Gastroesophageal sphincter (tissue), 4 donors: ENCODE measurements around the gene P2RY13. TPM values are rescaled to one million over a fixed set of nuclear protein-coding genes. Genes with fewer than 3 reads are reported as not detected.

Experiments
- ATAC-seq: fragments of 150-250 bp; one replicate; pipeline ENCODE4 v1.9.1; 2016; ENCODE audit warnings: mild to moderate bottlenecking, moderate library complexity
- H3K27ac ChIP-seq, 4 donors: fragments of 200-600 bp; sonication (generic) in 3 of 4; 1 replicate in 3 of 4; 2 replicates in 1 of 4; pipeline ENCODE4 v1.5.1; 2016 to 2019
- H3K27me3 ChIP-seq: fragments of 200-600 bp; sonication (generic); one replicate; pipeline ENCODE4 v1.5.1; 2019
- H3K36me3 ChIP-seq, 2 donors: fragments of 200-600 bp; sonication (generic); one replicate each; pipeline ENCODE4 v1.5.1; 2019; ENCODE audit warnings: control low read depth in 1 of 2
- H3K4me1 ChIP-seq, 3 donors: fragments of 200-600 bp; sonication (generic); 1 replicate in 2 of 3; 2 replicates in 1 of 3; pipeline ENCODE4 v1.5.1; 2016 to 2019; ENCODE audit warnings: control low read depth in 2 of 3
- H3K4me3 ChIP-seq, 2 donors: fragments of 200-600 bp; sonication (generic); one replicate each; pipeline ENCODE4 v1.5.1; 2019; ENCODE audit warnings: mild to moderate bottlenecking in 1 of 2, moderate library complexity in 1 of 2
- H3K9me3 ChIP-seq, 3 donors: fragments of 200-600 bp; sonication (generic); one replicate each; pipeline ENCODE4 v1.5.1; 2017 to 2019; ENCODE audit warnings: control low read depth in 2 of 3
- EP300 ChIP-seq: sonication (generic); formaldehyde crosslinking; IDR thresholded peaks from one replicate; pipeline ENCODE4 v1.6.1; 2017; ENCODE audit warnings: antibody characterized with exemption, mild to moderate bottlenecking
- POLR2A ChIP-seq, 2 donors: fragments of 450-650 bp; IDR thresholded peaks; one replicate each; pipeline ENCODE4 v1.6.1; 2017; ENCODE audit warnings: antibody characterized with exemption in 2 of 2, mild to moderate bottlenecking in 2 of 2, moderate library complexity in 1 of 2
- POLR2AphosphoS5 ChIP-seq: sonication (generic); formaldehyde crosslinking; IDR thresholded peaks from one replicate; pipeline ENCODE4 v1.6.1; 2017; ENCODE audit warnings: antibody characterized with exemption
- WGBS, 2 donors: methylation state at CpG; one replicate each; pipeline ENCODE4 v1.1.5; 2018; ENCODE audit warnings: low coverage in 1 of 2; 5-methylcytosine and 5-hydroxymethylcytosine counted together
- total RNA-seq, 4 donors: library from RNA; depleted of rRNA; stranded (reverse); fragments of >200 nt; gene quantifications; one replicate each; pipeline ENCODE4 v1.1.0, GENCODE V29; 2016
- TF ChIP-seq, protein P1 (sequence below), 4 experiments: fragments of 200-600 bp in 2 of 4; fragments of 450-650 bp in 2 of 4; sonication (generic) in 1 of 4; IDR thresholded peaks; one replicate each; pipeline ENCODE4 v1.5.1; 2017 to 2019; ENCODE audit warnings: antibody characterized with exemption in 4 of 4, mild to moderate bottlenecking in 2 of 4, moderate library complexity in 2 of 4

Gene P2RY13
- total RNA-seq, 4 donors from 2014 or later, result 0.58 to 2.5 (median 1.6) TPM; not detected in 1

DNA sequence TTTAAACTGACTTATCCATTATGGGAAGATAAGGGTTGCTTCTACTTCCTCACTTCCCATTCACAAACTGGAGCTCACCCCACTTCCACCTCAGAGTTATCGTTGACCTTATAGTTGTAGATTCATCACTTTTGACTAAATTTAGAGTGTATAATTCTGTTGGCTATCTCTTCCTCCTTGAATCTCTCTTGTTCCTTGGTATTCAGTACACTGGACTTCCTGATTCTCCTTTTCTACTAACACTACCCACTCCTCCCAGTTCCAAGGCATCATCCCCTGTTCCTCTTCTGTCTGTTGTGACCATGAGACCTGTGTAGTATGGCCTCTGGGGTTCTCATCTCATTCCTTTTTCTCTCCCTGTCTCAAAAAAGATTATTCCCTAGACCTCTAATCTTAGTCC is 6.8 kb downstream of the P2RY13 start:
- H3K9me3 ChIP-seq, result no peaks in the 10 kb centered on the region
- no peaks in the 10 kb centered on the region for H3K27me3 ChIP-seq
- no peaks in the 10 kb centered on the region for H3K4me1 ChIP-seq
- TF ChIP-seq, protein P1, sequence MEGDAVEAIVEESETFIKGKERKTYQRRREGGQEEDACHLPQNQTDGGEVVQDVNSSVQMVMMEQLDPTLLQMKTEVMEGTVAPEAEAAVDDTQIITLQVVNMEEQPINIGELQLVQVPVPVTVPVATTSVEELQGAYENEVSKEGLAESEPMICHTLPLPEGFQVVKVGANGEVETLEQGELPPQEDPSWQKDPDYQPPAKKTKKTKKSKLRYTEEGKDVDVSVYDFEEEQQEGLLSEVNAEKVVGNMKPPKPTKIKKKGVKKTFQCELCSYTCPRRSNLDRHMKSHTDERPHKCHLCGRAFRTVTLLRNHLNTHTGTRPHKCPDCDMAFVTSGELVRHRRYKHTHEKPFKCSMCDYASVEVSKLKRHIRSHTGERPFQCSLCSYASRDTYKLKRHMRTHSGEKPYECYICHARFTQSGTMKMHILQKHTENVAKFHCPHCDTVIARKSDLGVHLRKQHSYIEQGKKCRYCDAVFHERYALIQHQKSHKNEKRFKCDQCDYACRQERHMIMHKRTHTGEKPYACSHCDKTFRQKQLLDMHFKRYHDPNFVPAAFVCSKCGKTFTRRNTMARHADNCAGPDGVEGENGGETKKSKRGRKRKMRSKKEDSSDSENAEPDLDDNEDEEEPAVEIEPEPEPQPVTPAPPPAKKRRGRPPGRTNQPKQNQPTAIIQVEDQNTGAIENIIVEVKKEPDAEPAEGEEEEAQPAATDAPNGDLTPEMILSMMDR (IDR thresholded peaks at IDR 0.05), result no peak
- TF ChIP-seq EP300 (no peak), POLR2A (IDR thresholded peaks at IDR 0.05) (no peak), POLR2AphosphoS5 (no peak)
- H3K4me3 ChIP-seq, result no peak overlapping the region
- H3K27ac ChIP-seq, result no peak overlapping the region
- no peak for ATAC-seq
- WGBS, 2 donors, result 95 to 100% methylated on average over 1 of the region's 1 CpG
- no peaks in the 10 kb centered on the region for H3K36me3 ChIP-seq

DNA sequence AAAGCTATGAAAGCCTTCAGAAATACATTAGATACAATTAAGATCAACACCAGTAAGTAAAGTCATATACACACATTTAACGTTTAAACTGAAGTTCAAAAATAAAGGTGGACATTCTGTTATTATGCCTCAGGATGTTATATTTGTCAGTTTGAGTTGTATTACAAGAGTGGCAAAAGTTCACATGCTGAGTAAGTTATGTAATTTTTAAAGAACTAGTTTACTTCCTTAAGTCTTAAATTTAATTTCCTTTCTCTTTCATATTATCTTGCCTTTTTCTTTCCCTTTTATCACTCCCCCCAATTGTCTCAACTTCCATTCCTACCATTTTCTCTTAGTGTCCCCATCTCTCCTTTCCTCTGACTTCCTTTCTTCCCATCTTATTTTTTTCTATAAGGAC is 7.8 kb downstream of the P2RY13 start:
- no peaks in the 10 kb centered on the region for H3K4me1 ChIP-seq
- H3K27me3 ChIP-seq, result no peaks in the 10 kb centered on the region
- H3K36me3 ChIP-seq, result no peaks in the 10 kb centered on the region
- H3K9me3 ChIP-seq, result no peaks in the 10 kb centered on the region
- WGBS, 2 donors, result 33 to 79% methylated on average over 1 of the region's 1 CpG
- TF ChIP-seq, protein P1 (IDR thresholded peaks at IDR 0.05), result no peak
- TF ChIP-seq EP300, result no peak
- TF ChIP-seq POLR2A (IDR thresholded peaks at IDR 0.05), result no peak
- no peak for TF ChIP-seq POLR2AphosphoS5
- no peak for ATAC-seq
- H3K4me3 ChIP-seq, result no peak overlapping the region
- no peak overlapping the region for H3K27ac ChIP-seq

DNA sequence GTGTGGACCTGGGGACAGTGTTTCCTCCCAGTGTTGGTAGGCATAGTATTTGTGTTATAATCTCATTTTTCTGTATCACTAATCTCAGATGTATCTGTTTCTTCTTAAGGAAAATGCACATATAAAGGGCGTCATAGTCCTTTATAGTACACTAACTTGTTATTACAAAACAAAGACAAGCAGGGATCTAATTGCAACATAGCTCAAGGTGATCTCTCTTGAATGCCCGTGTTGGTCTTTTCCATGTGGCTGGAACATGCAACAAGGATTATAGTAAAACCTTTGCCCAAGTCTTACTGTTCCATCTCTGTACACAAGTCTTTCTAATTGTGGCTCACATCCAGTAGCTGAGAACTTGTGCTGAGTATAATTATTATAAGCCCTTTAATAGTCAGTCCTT is 9.2 kb downstream of the P2RY13 start:
- TF ChIP-seq, protein P1 (IDR thresholded peaks at IDR 0.05), result no peak
- no peak for TF ChIP-seq POLR2A (IDR thresholded peaks at IDR 0.05)
- no peak for TF ChIP-seq POLR2AphosphoS5
- TF ChIP-seq EP300, result no peak
- ATAC-seq, result no peak
- Histone ChIP-seq H3K27ac (no peak overlapping the region), H3K4me1 (no peaks in the 10 kb centered on the region), H3K4me3 (no peak overlapping the region), H3K9me3 (no peaks in the 10 kb centered on the region), H3K27me3 (no peaks in the 10 kb centered on the region), H3K36me3 (no peaks in the 10 kb centered on the region)
- WGBS, 2 donors, result 88 to 100% methylated on average over 1 to 2 of the region's 2 CpGs

DNA sequence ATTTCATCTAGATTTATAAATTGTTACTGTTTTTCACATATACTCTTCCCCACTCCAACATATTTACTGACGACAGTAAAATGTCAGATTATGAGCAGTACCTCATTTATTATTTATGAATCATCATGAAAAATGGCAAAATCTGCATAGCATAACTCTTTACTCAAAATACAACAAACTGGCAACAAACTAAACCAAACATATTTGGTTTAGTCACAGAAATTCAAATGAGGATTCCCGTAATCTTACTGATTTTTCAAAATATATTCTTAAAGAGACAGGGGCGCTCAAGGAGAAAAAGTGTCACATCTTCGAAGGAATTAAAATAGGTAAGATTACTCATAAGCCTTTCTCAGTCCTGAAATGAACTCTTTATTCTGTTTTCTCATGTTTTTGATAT is 9.7 kb downstream of the P2RY13 start:
- 78 to 87% methylated on average over 4 of the region's 4 CpGs for WGBS, 2 donors
- ATAC-seq, result no peak

DNA sequence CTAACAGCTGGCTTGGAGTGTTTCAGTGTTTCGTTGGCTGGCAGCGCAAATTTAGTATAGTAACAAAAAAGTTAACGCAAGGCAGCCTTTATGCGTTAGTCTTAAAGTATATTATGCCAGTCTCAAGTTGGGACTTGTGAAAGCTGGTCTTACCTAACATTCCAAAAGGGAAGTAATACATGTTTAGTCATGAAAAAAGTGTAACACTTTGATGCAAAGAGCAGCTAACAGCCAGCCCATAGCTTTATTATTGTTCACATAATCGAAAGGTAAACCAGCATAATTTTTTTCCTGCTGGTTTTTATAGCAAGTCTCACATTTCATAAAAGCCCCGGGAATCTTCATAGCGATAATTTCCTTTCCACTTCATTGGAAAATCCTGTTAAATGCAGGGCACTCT is 10.4 kb downstream of the P2RY13 start:
- Histone ChIP-seq H3K4me1 (no peaks in the 10 kb centered on the region), H3K4me3 (no peak overlapping the region), H3K27me3 (no peaks in the 10 kb centered on the region), H3K9me3 (no peaks in the 10 kb centered on the region), H3K36me3 (no peaks in the 10 kb centered on the region), H3K27ac (no peak overlapping the region)
- WGBS, 2 donors, result 85 to 94% methylated on average over 3 to 6 of the region's 7 CpGs
- no peak for TF ChIP-seq EP300
- TF ChIP-seq, protein P1 (IDR thresholded peaks at IDR 0.05), result no peak
- no peak for TF ChIP-seq POLR2AphosphoS5
- no peak for TF ChIP-seq POLR2A (IDR thresholded peaks at IDR 0.05)
- ATAC-seq, result no peak

More for the DNA sequence above, 9.7 kb downstream of the P2RY13 start:
- Histone ChIP-seq H3K4me1 (no peaks in the 10 kb centered on the region), H3K36me3 (no peaks in the 10 kb centered on the region), H3K4me3 (no peak overlapping the region), H3K27me3 (no peaks in the 10 kb centered on the region), H3K27ac (no peak overlapping the region), H3K9me3 (no peaks in the 10 kb centered on the region)
- no peak for TF ChIP-seq EP300
